SK-N-SH treated with all-trans-retinoic acid at 6 μM for 48 hours (cell line): Measurements from ENCODE around the gene IFNW1.

Source experiments
- ATAC-seq: fragments of 200-7000 bp; cut with Tn5 transposase; 3 replicates; pipeline ENCODE4 v1.9.1; 2020; ENCODE audit warnings: mild to moderate bottlenecking, moderate library complexity
- ARNTL ChIP-seq: fragments of 450-650 bp; formaldehyde crosslinking; IDR thresholded peaks from 2 replicates; pipeline ENCODE4 v1.5.0; 2020; ENCODE audit warnings: low read depth, mild to moderate bottlenecking, moderate library complexity, borderline replicate concordance
- BACH2 ChIP-seq: fragments of 250-450 bp; sonication (Bioruptor Pico); IDR thresholded peaks from 2 replicates; pipeline ENCODE4 v1.9.0; 2021; ENCODE audit warnings: mild to moderate bottlenecking, borderline replicate concordance
- CREB5 ChIP-seq: fragments of 250-450 bp; sonication (Bioruptor Pico); IDR thresholded peaks from 2 replicates; pipeline ENCODE4 v1.5.1; 2020; ENCODE audit warnings: low read depth, mild to moderate bottlenecking, moderate library complexity
- CSDC2 ChIP-seq: fragments of 250-450 bp; sonication (Bioruptor Pico); IDR thresholded peaks from 2 replicates; pipeline ENCODE4 v1.5.0; 2020; ENCODE audit warnings: mild to moderate bottlenecking, moderate library complexity
- GLIS3 ChIP-seq: fragments of 250-450 bp; sonication (Bioruptor Pico); IDR thresholded peaks from 2 replicates; pipeline ENCODE4 v1.5.0; 2020; ENCODE audit warnings: mild to moderate bottlenecking, moderate library complexity
- ISL1 ChIP-seq: fragments of 250-450 bp; sonication (Bioruptor Pico); IDR thresholded peaks from 2 replicates; pipeline ENCODE4 v2.1.2; 2022; ENCODE audit warnings: mild to moderate bottlenecking, moderate library complexity
- OSR1 ChIP-seq: fragments of 250-450 bp; sonication (Bioruptor Pico); IDR thresholded peaks from 2 replicates; pipeline ENCODE4 v1.8.0; 2022; ENCODE audit warnings: moderate library complexity, mild to moderate bottlenecking, inconsistent platforms
- PATZ1 ChIP-seq: fragments of 250-450 bp; sonication (Bioruptor Pico); IDR thresholded peaks from 2 replicates; pipeline ENCODE4 v1.8.0; 2020; ENCODE audit warnings: mild to moderate bottlenecking, moderate library complexity, borderline replicate concordance
- POU6F1 ChIP-seq: fragments of 250-450 bp; sonication (Bioruptor Pico); IDR thresholded peaks from 2 replicates; pipeline ENCODE4 v1.8.0; 2021; ENCODE audit warnings: low read depth, mild to moderate bottlenecking, moderate library complexity, borderline replicate concordance
- PPARA ChIP-seq: fragments of 250-450 bp; sonication (Bioruptor Pico); IDR thresholded peaks from 2 replicates; pipeline ENCODE4 v1.5.0; 2020; ENCODE audit warnings: mild to moderate bottlenecking, borderline replicate concordance
- RARB ChIP-seq: fragments of 250-450 bp; sonication (Bioruptor Pico); IDR thresholded peaks from 2 replicates; pipeline ENCODE4 v1.8.0; 2021; ENCODE audit warnings: mild to moderate bottlenecking, moderate library complexity
- SNAI2 ChIP-seq: fragments of 250-450 bp; sonication (Bioruptor Pico); IDR thresholded peaks from 2 replicates; pipeline ENCODE4 v1.5.0; 2020; ENCODE audit warnings: mild to moderate bottlenecking, moderate library complexity
- TCF4 ChIP-seq: fragments of 250-450 bp; sonication (Bioruptor Pico); IDR thresholded peaks from 2 replicates; pipeline ENCODE4 v1.8.0; 2021; ENCODE audit warnings: mild to moderate bottlenecking, moderate library complexity, borderline replicate concordance
- TOX ChIP-seq: fragments of 250-450 bp; sonication (Bioruptor Pico); IDR thresholded peaks from 2 replicates; pipeline ENCODE4 v1.8.0; 2021; ENCODE audit warnings: mild to moderate bottlenecking, moderate library complexity, borderline replicate concordance
- TSHZ2 ChIP-seq: fragments of 250-450 bp; sonication (Bioruptor Pico); IDR thresholded peaks from 2 replicates; pipeline ENCODE4 v1.5.0; 2020; ENCODE audit warnings: mild to moderate bottlenecking, moderate library complexity
- ZC3H10 ChIP-seq: fragments of 250-450 bp; sonication (Bioruptor Pico); IDR thresholded peaks from 2 replicates; pipeline ENCODE4 v1.5.1; 2021; ENCODE audit warnings: mild to moderate bottlenecking, moderate library complexity
- ZFP3 ChIP-seq: fragments of 250-450 bp; sonication (Bioruptor Pico); IDR thresholded peaks from 2 replicates; pipeline ENCODE4 v1.5.0; 2020; ENCODE audit warnings: mild to moderate bottlenecking, moderate library complexity
- ZFP30 ChIP-seq: fragments of 450-650 bp; formaldehyde crosslinking; IDR thresholded peaks from 2 replicates; pipeline ENCODE4 v1.5.0; 2022; ENCODE audit warnings: mild to moderate bottlenecking, moderate library complexity
- ZNF565 ChIP-seq: fragments of 450-650 bp; formaldehyde crosslinking; conservative IDR thresholded peaks from 2 replicates; pipeline ENCODE4 v1.5.0; 2020; ENCODE audit warnings: low read depth, mild to moderate bottlenecking, moderate library complexity
- ZNF8 ChIP-seq: fragments of 450-650 bp; formaldehyde crosslinking; IDR thresholded peaks from 2 replicates; pipeline ENCODE4 v1.5.0; 2020; ENCODE audit warnings: mild to moderate bottlenecking, moderate library complexity

IFNW1 gene

GRCh38 chr9:21119093-21119770 is 22.4 kb downstream of the IFNW1 start (continued):
- TF ChIP-seq PATZ1 (no peak), PPARA (no peak), ARNTL (CRISPR knock-in tag) (no peak), GLIS3 (CRISPR knock-in tag) (no peak), ZNF565 (CRISPR knock-in tag) (no peak), ZC3H10 (no peak)
- TF ChIP-seq, all 23 proteins: peak for 0

- no peak for ATAC-seq
- TF ChIP-seq ZC3H10 (no peak), RARB (no peak), TCF4 (CRISPR knock-in tag) (no peak), GLIS3 (CRISPR knock-in tag) (no peak), TSHZ2 (CRISPR knock-in tag) (no peak), CSDC2 (CRISPR knock-in tag) (no peak), OSR1 (CRISPR knock-in tag) (no peak), ZNF8 (CRISPR knock-in tag) (no peak), ZNF565 (CRISPR knock-in tag) (no peak), TOX (CRISPR knock-in tag) (no peak), ZFP30 (no peak), BACH2 (CRISPR knock-in tag) (no peak), PATZ1 (no peak), SNAI2 (no peak), ZFP3 (CRISPR knock-in tag) (no peak), POU6F1 (no peak), ARNTL (CRISPR knock-in tag) (no peak), ISL1 (CRISPR knock-in tag) (no peak), CREB5 (no peak), PPARA (no peak)
These were observed 27.3 kb downstream of the IFNW1 start for GRCh38 chr9:21114311-21114710.

- ATAC-seq, result peak; percentile 100
- TF ChIP-seq CREB5 (no peak), GLIS3 (CRISPR knock-in tag) (no peak), TOX (CRISPR knock-in tag) (no peak), POU6F1 (no peak), TSHZ2 (CRISPR knock-in tag) (no peak), ZNF8 (CRISPR knock-in tag) (no peak)
These were observed 30.7 kb downstream of the IFNW1 start for GRCh38 chr9:21110708-21111576.
